Measurements from ENCODE around the gene LPP. TPM values are rescaled to one million over a fixed set of nuclear protein-coding genes. Genes with fewer than 3 reads are reported as not detected.
A peak's percentile ranks its signal among the peaks of the same experiment; 100 is the strongest.

Gene LPP
- total RNA-seq, 1 donor from 2014 or later = 132 TPM

DNA sequence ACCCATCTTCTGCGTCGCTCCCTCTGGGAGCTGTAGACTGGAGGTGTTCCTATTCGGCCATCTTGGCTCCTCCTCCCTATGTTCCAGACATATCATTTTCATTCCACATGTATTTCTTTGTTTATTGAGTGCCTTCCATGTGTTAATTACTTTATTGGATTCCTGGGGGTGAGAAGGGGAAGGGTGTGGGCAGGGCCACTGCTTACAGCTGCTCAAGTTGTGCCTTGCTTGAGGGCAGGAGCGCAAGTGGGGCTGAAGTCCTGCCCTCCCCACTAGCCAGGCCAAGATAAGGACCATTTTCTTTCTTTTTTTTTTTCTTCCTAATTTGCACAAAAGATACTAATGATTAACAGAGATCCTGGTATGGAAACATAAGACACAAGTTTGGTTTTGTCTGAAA is 224.8 kb downstream of the LPP start:
- H3K36me3 Mint-ChIP-seq = peaks cover 35% of the 10 kb centered on the region

DNA sequence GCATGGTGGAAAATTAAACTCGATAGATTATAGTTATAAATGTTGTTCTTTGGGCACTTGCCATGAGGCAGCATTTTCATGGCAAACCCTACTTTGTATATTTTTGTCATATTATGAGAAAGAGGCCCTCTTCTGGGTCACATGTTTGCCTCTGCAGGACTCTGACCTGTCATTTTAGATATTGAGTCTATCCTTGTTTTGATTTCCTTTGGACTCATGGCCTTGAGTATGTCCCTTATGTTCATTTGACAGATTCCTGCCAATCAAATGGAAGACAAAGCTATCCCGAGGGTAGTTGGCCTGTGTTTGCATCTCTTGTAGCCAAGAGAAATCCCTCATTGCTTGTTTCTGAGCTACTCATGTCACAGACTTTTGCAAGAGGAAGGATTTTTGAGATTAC is 226.3 kb downstream of the LPP start:
- no peak overlapping the region for H3K4me3 Mint-ChIP-seq
- TF ChIP-seq, protein P1, sequence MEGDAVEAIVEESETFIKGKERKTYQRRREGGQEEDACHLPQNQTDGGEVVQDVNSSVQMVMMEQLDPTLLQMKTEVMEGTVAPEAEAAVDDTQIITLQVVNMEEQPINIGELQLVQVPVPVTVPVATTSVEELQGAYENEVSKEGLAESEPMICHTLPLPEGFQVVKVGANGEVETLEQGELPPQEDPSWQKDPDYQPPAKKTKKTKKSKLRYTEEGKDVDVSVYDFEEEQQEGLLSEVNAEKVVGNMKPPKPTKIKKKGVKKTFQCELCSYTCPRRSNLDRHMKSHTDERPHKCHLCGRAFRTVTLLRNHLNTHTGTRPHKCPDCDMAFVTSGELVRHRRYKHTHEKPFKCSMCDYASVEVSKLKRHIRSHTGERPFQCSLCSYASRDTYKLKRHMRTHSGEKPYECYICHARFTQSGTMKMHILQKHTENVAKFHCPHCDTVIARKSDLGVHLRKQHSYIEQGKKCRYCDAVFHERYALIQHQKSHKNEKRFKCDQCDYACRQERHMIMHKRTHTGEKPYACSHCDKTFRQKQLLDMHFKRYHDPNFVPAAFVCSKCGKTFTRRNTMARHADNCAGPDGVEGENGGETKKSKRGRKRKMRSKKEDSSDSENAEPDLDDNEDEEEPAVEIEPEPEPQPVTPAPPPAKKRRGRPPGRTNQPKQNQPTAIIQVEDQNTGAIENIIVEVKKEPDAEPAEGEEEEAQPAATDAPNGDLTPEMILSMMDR (IDR thresholded peaks at IDR 0.05; ENCODE audit: unreplicated experiment) = no peak
- H3K27ac Mint-ChIP-seq = no peak overlapping the region
- peaks cover 30% of the 10 kb centered on the region for H3K36me3 Mint-ChIP-seq
- H3K27me3 Mint-ChIP-seq (ENCODE audit: low read depth) = no peaks in the 10 kb centered on the region
- no peak for DNase-seq (ENCODE audit: low spot score in 2 of 2, unreplicated experiment in 2 of 2)
- H3K4me1 Mint-ChIP-seq = peaks cover 3% of the 10 kb centered on the region
- peaks cover 26% of the 10 kb centered on the region for H3K9me3 Mint-ChIP-seq

More for the DNA sequence above, 224.8 kb downstream of the LPP start:
- TF ChIP-seq, protein P1 (IDR thresholded peaks at IDR 0.05; ENCODE audit: unreplicated experiment) = no peak
- no peak for DNase-seq (ENCODE audit: low spot score in 2 of 2, unreplicated experiment in 2 of 2)
- no peaks in the 10 kb centered on the region for H3K27me3 Mint-ChIP-seq (ENCODE audit: low read depth)
- H3K9me3 Mint-ChIP-seq = peaks cover 27% of the 10 kb centered on the region
- H3K4me3 Mint-ChIP-seq = no peak overlapping the region
- H3K4me1 Mint-ChIP-seq = no peaks in the 10 kb centered on the region
- H3K27ac Mint-ChIP-seq = no peak overlapping the region

DNA sequence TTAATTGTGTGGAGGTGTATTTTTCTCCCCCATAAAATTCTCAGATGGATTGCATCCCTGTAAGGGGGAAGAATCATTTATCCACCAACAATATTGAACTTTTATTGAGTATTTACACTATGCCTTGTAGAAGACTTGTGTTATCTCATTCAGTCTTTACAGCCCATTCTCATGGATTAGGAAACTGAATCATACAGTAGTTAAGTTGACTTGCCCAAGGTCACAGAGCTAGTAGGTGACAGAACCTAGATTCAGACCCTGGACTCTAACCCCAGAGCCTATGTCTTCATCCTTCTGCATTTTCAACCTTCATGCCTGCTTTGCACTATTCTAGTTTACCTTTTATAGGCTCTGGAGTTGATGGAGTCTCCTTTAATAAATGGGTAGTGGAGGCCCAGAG is 226.8 kb downstream of the LPP start:
- Mint-ChIP-seq H3K4me3 (no peak overlapping the region), H3K9me3 (peaks cover 22% of the 10 kb centered on the region), H3K27me3 (ENCODE audit: low read depth) (no peaks in the 10 kb centered on the region), H3K27ac (no peak overlapping the region), H3K36me3 (peaks cover 27% of the 10 kb centered on the region), H3K4me1 (peaks cover 7% of the 10 kb centered on the region)
- DNase-seq (ENCODE audit: low spot score in 2 of 2, unreplicated experiment in 2 of 2) = no peak
- TF ChIP-seq, protein P1 (IDR thresholded peaks at IDR 0.05; ENCODE audit: unreplicated experiment) = no peak

DNA sequence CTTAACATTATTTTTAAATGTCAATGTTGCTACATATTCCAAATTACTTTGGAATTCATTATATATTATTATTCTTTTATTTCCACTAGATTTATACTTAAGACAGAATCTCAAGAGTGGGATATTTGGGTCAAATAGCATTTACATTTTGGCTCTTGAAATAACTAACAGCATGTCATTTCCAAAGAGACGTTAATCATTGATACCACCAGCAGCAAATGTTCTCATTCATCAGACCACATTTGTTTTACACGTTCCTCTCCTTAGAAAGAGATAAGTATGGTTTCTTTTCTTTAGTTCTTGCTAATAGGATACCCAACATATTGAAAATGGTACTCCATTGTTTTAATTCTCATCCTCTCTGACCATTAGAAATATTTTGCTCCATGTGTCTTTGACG is 229.8 kb downstream of the LPP start:
- Mint-ChIP-seq H3K27me3 (ENCODE audit: low read depth) (no peaks in the 10 kb centered on the region), H3K36me3 (peaks cover 4% of the 10 kb centered on the region), H3K9me3 (peaks cover 5% of the 10 kb centered on the region), H3K27ac (no peak overlapping the region), H3K4me1 (peaks cover 15% of the 10 kb centered on the region), H3K4me3 (no peak overlapping the region)
- DNase-seq (ENCODE audit: low spot score in 2 of 2, unreplicated experiment in 2 of 2) = no peak
- TF ChIP-seq, protein P1 (IDR thresholded peaks at IDR 0.05; ENCODE audit: unreplicated experiment) = no peak

DNA sequence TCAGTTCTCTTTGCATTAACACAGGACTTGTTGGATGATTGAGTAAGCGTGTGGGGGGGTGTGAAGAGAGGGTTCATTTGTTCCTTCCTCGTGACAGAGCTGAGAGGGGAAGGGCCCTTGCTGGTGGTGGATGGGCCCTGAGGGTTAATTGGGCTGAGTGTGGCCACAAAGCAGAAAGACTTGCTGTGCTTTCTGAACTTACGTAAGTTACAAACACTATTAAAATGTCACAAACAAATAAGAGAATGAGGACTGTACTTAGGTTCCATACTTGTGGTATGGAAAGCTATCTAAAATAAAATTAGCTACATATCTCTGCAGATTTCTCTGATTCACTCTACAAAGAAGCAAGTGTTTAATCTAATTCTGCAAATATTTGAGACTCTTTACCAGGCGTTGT is 231.3 kb downstream of the LPP start:
- H3K9me3 Mint-ChIP-seq = no peaks in the 10 kb centered on the region
- TF ChIP-seq, protein P1 (IDR thresholded peaks at IDR 0.05; ENCODE audit: unreplicated experiment) = no peak
- H3K4me1 Mint-ChIP-seq = peaks cover 22% of the 10 kb centered on the region
- H3K27me3 Mint-ChIP-seq (ENCODE audit: low read depth) = no peaks in the 10 kb centered on the region
- H3K27ac Mint-ChIP-seq = peak overlapping the region; percentile 11
- no peaks in the 10 kb centered on the region for H3K36me3 Mint-ChIP-seq
- no peak overlapping the region for H3K4me3 Mint-ChIP-seq
- no peak for DNase-seq (ENCODE audit: low spot score in 2 of 2, unreplicated experiment in 2 of 2)

Measured in mesothelial cell of epicardium (in vitro differentiated cells).